ENCODE measurements around the gene TMEM88. TPM values are rescaled to one million over a fixed set of nuclear protein-coding genes. Genes with fewer than 3 reads are reported as not detected.
"Not testable (repeated sequence)": the region's sequence is repeated elsewhere in the genome, so short reads cannot be mapped to it uniquely, and the experiment has no call there.

TMEM88 gene
- total and polyA plus RNA-seq, 2 of the 4 experiments (the other 2 are of a cell fraction), result 2.1 TPM; not detected in 1

GRCh38 chr17:7862692-7863437 is 8.0 kb downstream of the TMEM88 start (continued):
- TF ChIP-seq BHLHE40 (IDR thresholded peaks at IDR 0.05; ENCODE audit: low read depth, low read length) (no peak), CEBPB (IDR thresholded peaks at IDR 0.05; ENCODE audit: low read depth, low read length) (no peak)

- H2BK5ac ChIP-seq (ENCODE audit: low read depth, low read length, poor library complexity, severe bottlenecking); BruUV-seq (replicated peaks); H2AK9ac ChIP-seq (replicated peaks; ENCODE audit: low read depth, low read length, poor library complexity); H3K14ac ChIP-seq (replicated peaks; ENCODE audit: low read depth, low read length); H4K5ac ChIP-seq (ENCODE audit: low read depth, low read length); H3K56ac ChIP-seq (ENCODE audit: extremely low read depth, insufficient read depth, low read length); H4K20me1 ChIP-seq (ENCODE audit: insufficient read depth, low read length); H2BK120ac ChIP-seq (ENCODE audit: low read depth, low read length); H3K23ac ChIP-seq (ENCODE audit: low read depth, low read length); ATAC-seq (ENCODE audit: low read depth); H2BK15ac ChIP-seq (ENCODE audit: low read depth, low read length); DNase-seq; H4K8ac ChIP-seq (ENCODE audit: low read depth in 2 of 2, low read length in 2 of 2); H2AK5ac ChIP-seq (ENCODE audit: low read depth, low read length); H3K4me2 ChIP-seq (ENCODE audit: low read depth, low read length); H4K91ac ChIP-seq (ENCODE audit: insufficient read depth, low read depth, low read length); H3K4ac ChIP-seq (ENCODE audit: low read depth, low read length); H2BK20ac ChIP-seq (ENCODE audit: low read depth, low read length); H2AFZ ChIP-seq (replicated peaks; ENCODE audit: low read length, poor library complexity); dilution Hi-C loops (cut with HindIII; ENCODE audit: low sequenced_read_pairs, unreplicated experiment); POLR2A ChIA-PET (ENCODE audit: unreplicated experiment); H3K9me3 ChIP-seq (ENCODE audit: control insufficient read depth, insufficient read depth, low read length); H3K27me3 ChIP-seq (ENCODE audit: control insufficient read depth, insufficient read depth, low read length); H3K9me1 ChIP-seq (ENCODE audit: insufficient read depth, low read length); H3K4me1 ChIP-seq (ENCODE audit: control insufficient read depth, insufficient read depth, low read length); H3K9ac ChIP-seq (ENCODE audit: low read depth, low read length); H3K27ac ChIP-seq (ENCODE audit: insufficient read depth, low read length); H3K18ac ChIP-seq (ENCODE audit: low read depth, low read length); H3K4me3 ChIP-seq (ENCODE audit: insufficient read depth, low read depth, low read length): not testable (repeated sequence)
- H3K79me1 ChIP-seq (ENCODE audit: low read depth in 1 of 2, low read length in 2 of 2), result peaks cover 12 to 35% of the 10 kb centered on the region in 2 experiments; a peak in 3 of 4 replicates
- peaks cover 14% of the 10 kb centered on the region for H3K36me3 ChIP-seq (ENCODE audit: control insufficient read depth, insufficient read depth, low read length)
- no CpG with 5 or more reads among the region's 5 CpGs for WGBS, 2 experiments (ENCODE audit: extremely low coverage in 2 of 2, insufficient read length in 1 of 2)
- intact Hi-C loops (cut with micrococcal nuclease), result loop anchor here (1.0 kb wide), 1 partner anchor 124 kb away; no protein-coding TSS in a partner anchor
- CTCF ChIA-PET, result interaction anchor here (0.6 to 1.0 kb wide), 2 partner anchors 21 to 126 kb away, joined by 3 read pairs; no protein-coding TSS in a partner anchor
- in situ Hi-C loops (cut with MboI; ENCODE audit: low sequenced_read_pairs), result loop anchor here (5.0 kb wide), 1 partner anchor 33 kb away; no protein-coding TSS in a partner anchor
These were observed 9.5 kb downstream of the TMEM88 start for GRCh38 chr17:7864384-7864783.

Data from IMR-90 (cell line).